IMR-90 (cell line): Measurements from ENCODE around the gene CYP19A1. TPM values are rescaled to one million over a fixed set of nuclear protein-coding genes. Genes with fewer than 3 reads are reported as not detected.

Experiments used
- ATAC-seq: fragments of 200-7000 bp; cut with Tn5 transposase; 2 replicates; pipeline ENCODE4 v1.9.1; 2020; ENCODE audit warnings: low read depth, mild to moderate bottlenecking, moderate library complexity
- BruUV-seq: library from RNA; stranded (reverse); fragments of 400-500 nt; replicated peaks from 2 replicates; lab custom pipeline; 2021; lab: Mats Ljungman, UMichigan
- CTCF ChIA-PET: fragments of 300-600 bp; formaldehyde crosslinking; extraction: SDS; loops from one replicate; lab custom pipeline; 2021; ENCODE audit warnings: antibody characterized with exemption; lab: Yijun Ruan, JAX
- POLR2A ChIA-PET: fragments of 300-600 bp; sonication (Branson Sonifier 250); formaldehyde crosslinking; loops from one replicate; lab custom pipeline; 2022; ENCODE audit warnings: antibody characterized with exemption; ENCODE audit not compliant: unreplicated experiment; lab: Charles Lee
- DNase-seq: peaks from one replicate; pipeline ENCODE4 v3.0.0; 2013
- H2AFZ ChIP-seq: replicated peaks from 2 replicates; pipeline ENCODE3; 2013; ENCODE audit warnings: low read length, mild to moderate bottlenecking; ENCODE audit not compliant: poor library complexity
- H2AK5ac ChIP-seq: 2 replicates; pipeline ENCODE4 v1.6.1; 2013; ENCODE audit warnings: low read depth, low read length, inconsistent platforms
- H2AK9ac ChIP-seq: replicated peaks from 2 replicates; pipeline ENCODE3; 2013; ENCODE audit warnings: mild to moderate bottlenecking, low read depth, low read length, moderate library complexity; ENCODE audit not compliant: poor library complexity
- H2BK120ac ChIP-seq: 2 replicates; pipeline ENCODE4 v1.6.1; 2013; ENCODE audit warnings: low read depth, low read length, inconsistent platforms
- H2BK15ac ChIP-seq: 3 replicates; pipeline ENCODE4 v1.6.1; 2013; ENCODE audit warnings: low read depth, low read length, inconsistent platforms
- H2BK20ac ChIP-seq: 2 replicates; pipeline ENCODE4 v1.6.1; 2013; ENCODE audit warnings: low read depth, mild to moderate bottlenecking, inconsistent platforms, low read length, moderate library complexity
- H2BK5ac ChIP-seq: 2 replicates; pipeline ENCODE4 v1.6.1; 2013; ENCODE audit warnings: mild to moderate bottlenecking, low read depth, low read length, inconsistent platforms; ENCODE audit not compliant: poor library complexity, severe bottlenecking
- H3K14ac ChIP-seq: replicated peaks from 2 replicates; pipeline ENCODE4 v1.6.1; 2013; ENCODE audit warnings: low read depth, low read length, inconsistent platforms
- H3K18ac ChIP-seq: 2 replicates; pipeline ENCODE4 v1.6.1; 2013; ENCODE audit warnings: low read depth, low read length, control low read depth
- H3K23ac ChIP-seq: 2 replicates; pipeline ENCODE4 v1.6.1; 2013; ENCODE audit warnings: low read depth, low read length, inconsistent platforms
- H3K27ac ChIP-seq: 2 replicates; pipeline ENCODE4 v1.5.1; 2013; ENCODE audit warnings: mild to moderate bottlenecking, control low read depth, low read length; ENCODE audit not compliant: insufficient read depth
- H3K27me3 ChIP-seq: 2 replicates; pipeline ENCODE4 v1.6.1; 2013; ENCODE audit warnings: low read length; ENCODE audit not compliant: control insufficient read depth, insufficient read depth
- H3K36me3 ChIP-seq: 2 replicates; pipeline ENCODE4 v1.6.1; 2013; ENCODE audit warnings: low read length, mixed read lengths; ENCODE audit not compliant: control insufficient read depth, insufficient read depth
- H3K4ac ChIP-seq: 2 replicates; pipeline ENCODE4 v1.6.1; 2013; ENCODE audit warnings: low read depth, low read length, inconsistent platforms
- H3K4me1 ChIP-seq: 2 replicates; pipeline ENCODE4 v1.6.1; 2013; ENCODE audit warnings: low read length, mixed read lengths; ENCODE audit not compliant: control insufficient read depth, insufficient read depth
- H3K4me2 ChIP-seq: 2 replicates; pipeline ENCODE4 v1.6.1; 2013; ENCODE audit warnings: low read depth, mild to moderate bottlenecking, control low read depth, low read length, moderate library complexity
- H3K4me3 ChIP-seq: 2 replicates; pipeline ENCODE4 v1.5.1; 2013; ENCODE audit warnings: low read depth, mild to moderate bottlenecking, control low read depth, low read length, moderate library complexity; ENCODE audit not compliant: insufficient read depth
- H3K56ac ChIP-seq: 2 replicates; pipeline ENCODE4 v1.6.1; 2013; ENCODE audit warnings: low read length, inconsistent platforms; ENCODE audit not compliant: insufficient read depth; ENCODE audit errors: extremely low read depth
- H3K79me1 ChIP-seq, 2 experiments: 2 replicates each; pipeline ENCODE4 v1.6.1; 2013; ENCODE audit warnings: low read length in 2 of 2, inconsistent platforms in 1 of 2, low read depth in 1 of 2
- H3K9ac ChIP-seq: 2 replicates; pipeline ENCODE4 v1.6.1; 2013; ENCODE audit warnings: low read depth, low read length, control low read depth
- H3K9me1 ChIP-seq: 2 replicates; pipeline ENCODE4 v1.6.1; 2013; ENCODE audit warnings: low read length, inconsistent platforms; ENCODE audit not compliant: insufficient read depth
- H3K9me3 ChIP-seq: 2 replicates; pipeline ENCODE4 v1.6.1; 2013; ENCODE audit warnings: low read length; ENCODE audit not compliant: control insufficient read depth, insufficient read depth
- H4K20me1 ChIP-seq: 2 replicates; pipeline ENCODE4 v1.6.1; 2013; ENCODE audit warnings: low read length, inconsistent platforms; ENCODE audit not compliant: insufficient read depth
- H4K5ac ChIP-seq: 2 replicates; pipeline ENCODE4 v1.6.1; 2013; ENCODE audit warnings: mild to moderate bottlenecking, low read depth, low read length, control low read depth
- H4K8ac ChIP-seq, 2 experiments: 2 replicates each; pipeline ENCODE4 v1.6.1; 2013; ENCODE audit warnings: low read depth in 2 of 2, low read length in 2 of 2, control low read depth in 1 of 2, inconsistent platforms in 1 of 2
- H4K91ac ChIP-seq: 2 replicates; pipeline ENCODE4 v1.6.1; 2013; ENCODE audit warnings: low read depth, low read length, inconsistent platforms; ENCODE audit not compliant: insufficient read depth
- BHLHE40 ChIP-seq: fragments of 150-350 bp; IDR thresholded peaks from 2 replicates; pipeline ENCODE4 v1.6.1; 2016; ENCODE audit warnings: mild to moderate bottlenecking, low read depth, low read length
- CEBPB ChIP-seq: IDR thresholded peaks from 2 replicates; pipeline ENCODE4 v1.6.1; 2012; ENCODE audit warnings: low read depth, low read length, improper control_type of control experiment
- CHD1 ChIP-seq: IDR thresholded peaks from 2 replicates; pipeline ENCODE4 v1.6.1; 2012; ENCODE audit warnings: low read depth, low read length, improper control_type of control experiment
- CTCF ChIP-seq: conservative IDR thresholded peaks from 2 replicates; pipeline ENCODE4 v1.5.1; 2012; ENCODE audit warnings: mild to moderate bottlenecking, low read depth, low read length, improper control_type of control experiment
- ELK1 ChIP-seq: fragments of 150-350 bp; IDR thresholded peaks from 2 replicates; pipeline ENCODE4 v1.6.1; 2016; ENCODE audit warnings: low read depth, mild to moderate bottlenecking, low read length, moderate library complexity, borderline replicate concordance
- FOS ChIP-seq: fragments of 150-350 bp; IDR thresholded peaks from 2 replicates; pipeline ENCODE4 v1.6.1; 2016; ENCODE audit warnings: low read depth, low read length
- MAFK ChIP-seq: IDR thresholded peaks from 2 replicates; pipeline ENCODE4 v1.6.1; 2012; ENCODE audit warnings: low read depth, low read length, improper control_type of control experiment
- MAZ ChIP-seq: IDR thresholded peaks from 2 replicates; pipeline ENCODE4 v1.6.1; 2012; ENCODE audit warnings: low read depth, mild to moderate bottlenecking, low read length, improper control_type of control experiment, moderate library complexity, borderline replicate concordance
- MXI1 ChIP-seq: IDR thresholded peaks from 2 replicates; pipeline ENCODE4 v1.6.1; 2012; ENCODE audit warnings: low read depth, mild to moderate bottlenecking, low read length, moderate library complexity, borderline replicate concordance
- NFE2L2 ChIP-seq: fragments of 150-350 bp; IDR thresholded peaks from 2 replicates; pipeline ENCODE4 v1.6.1; 2016; ENCODE audit warnings: low read depth, mild to moderate bottlenecking, low read length
- POLR2A ChIP-seq: IDR thresholded peaks from 2 replicates; pipeline ENCODE4 v1.6.1; 2012; ENCODE audit warnings: mild to moderate bottlenecking, low read depth, low read length
- RAD21 ChIP-seq: IDR thresholded peaks from 2 replicates; pipeline ENCODE4 v1.6.1; 2012; ENCODE audit warnings: low read length, improper control_type of control experiment
- RCOR1 ChIP-seq: IDR thresholded peaks from 2 replicates; pipeline ENCODE4 v1.6.1; 2012; ENCODE audit warnings: mild to moderate bottlenecking, low read length, improper control_type of control experiment; ENCODE audit not compliant: insufficient replicate concordance
- RFX5 ChIP-seq: IDR thresholded peaks from 2 replicates; pipeline ENCODE4 v1.8.0; 2012; ENCODE audit warnings: low read depth, mild to moderate bottlenecking, low read length, moderate library complexity
- SMC3 ChIP-seq: fragments of 150-350 bp; IDR thresholded peaks from 2 replicates; pipeline ENCODE4 v1.6.1; 2016; ENCODE audit warnings: low read depth, mild to moderate bottlenecking, antibody characterized with exemption, low read length, moderate library complexity
- USF2 ChIP-seq: fragments of 150-350 bp; IDR thresholded peaks from 2 replicates; pipeline ENCODE4 v1.6.1; 2017; ENCODE audit warnings: mild to moderate bottlenecking, antibody characterized with exemption, low read length, low read depth
- WGBS, 2 experiments: methylation state at CpG; one replicate each; pipeline versions ENCODE4 v1.1.5 to v1.1.7; 2013; ENCODE audit warnings: missing lambda C conversion rate in 2 of 2; ENCODE audit not compliant: insufficient read length in 1 of 2; ENCODE audit errors: extremely low coverage in 2 of 2; 5-methylcytosine and 5-hydroxymethylcytosine counted together
- dilution Hi-C: fragments of 300-500 bp; cut with HindIII; formaldehyde crosslinking; loops from one replicate; pipeline ENCODE4 v1.14.3; 2018; ENCODE audit warnings: low sequenced_read_pairs; ENCODE audit not compliant: unreplicated experiment
- in situ Hi-C: fragments of 300-500 bp; cut with MboI; formaldehyde crosslinking; loops from 3 replicates; pipeline ENCODE4 v1.14.3; 2019; ENCODE audit warnings: low sequenced_read_pairs, inconsistent platforms, mixed read lengths
- intact Hi-C: fragments of 100-400 bp; cut with micrococcal nuclease; formaldehyde crosslinking; loops from 2 replicates; pipeline ENCODE4 v1.10.0; 2022
- polyA plus RNA-seq, 3 experiments: library from polyadenylated mRNA; depleted of rRNA; stranded (reverse); fragments of >200 nt; gene quantifications; 2 replicates each; pipeline ENCODE4 v1.2.3, GENCODE V29; 2012; ENCODE audit warnings: low replicate concordance in 1 of 3
- total RNA-seq: library from RNA; depleted of rRNA; stranded (reverse); fragments of >200 nt; gene quantifications from 2 replicates; pipeline ENCODE4 v1.2.3, GENCODE V29; 2012

Gene CYP19A1
- total and polyA plus RNA-seq, 2 of the 4 experiments (the other 2 are of a cell fraction) = not detected

- DNase-seq (no peak), ATAC-seq (no peak)
- Histone ChIP-seq H3K9me3 (no peaks in the 10 kb centered on the region), H2AK5ac (no peak overlapping the region), H2BK5ac (no peak overlapping the region), H2AK9ac (no peak overlapping the region), H2AFZ (no peak overlapping the region), H3K4me3 (no peak overlapping the region), H3K36me3 (no peaks in the 10 kb centered on the region), H2BK120ac (no peak overlapping the region), H3K27me3 (peaks cover 22% of the 10 kb centered on the region), H3K4me1 (no peaks in the 10 kb centered on the region; the same call in 1 of the 2 replicates), H3K27ac (no peak overlapping the region), H2BK20ac (no peak overlapping the region), H4K5ac (no peak overlapping the region), H4K8ac (no peak overlapping the region), H3K14ac (no peak overlapping the region), H4K91ac (no peak overlapping the region), H3K9ac (no peak overlapping the region), H3K18ac (no peak overlapping the region), H3K56ac (no peak overlapping the region), H3K9me1 (no peaks in the 10 kb centered on the region), H4K20me1 (no peaks in the 10 kb centered on the region), H3K79me1 (no peaks in the 10 kb centered on the region), H3K4me2 (no peak overlapping the region), H2BK15ac (no peak overlapping the region), H3K4ac (no peak overlapping the region), H3K23ac (no peak overlapping the region)
- CTCF ChIA-PET = no interaction called here
- dilution Hi-C loops = no loop called here
- POLR2A ChIA-PET = no interaction called here
- no CpG with 5 or more reads among the region's 2 CpGs for WGBS, 2 experiments
- no TSS peak for BruUV-seq
- in situ Hi-C loops = no loop called here
- intact Hi-C loops = no loop called here
- TF ChIP-seq RFX5 (no peak), MAFK (no peak), POLR2A (no peak), FOS (no peak), CTCF (no peak), MAZ (no peak), USF2 (no peak), MXI1 (no peak), SMC3 (no peak), RCOR1 (no peak), CEBPB (no peak), ELK1 (no peak), RAD21 (no peak), CHD1 (no peak), BHLHE40 (no peak), NFE2L2 (no peak)
Measured at GRCh38 chr15:51333571-51333970, 4.8 kb downstream of the CYP19A1 start.
